Peyer's patch (tissue), 4 donors: ENCODE measurements around the gene LRATD1. TPM values are rescaled to one million over a fixed set of nuclear protein-coding genes. Genes with fewer than 3 reads are reported as not detected.

Source experiments
- DNase-seq, 3 donors: peaks; one replicate each; pipeline ENCODE4 v3.0.0-alpha.2; 2017 to 2019
- H3K27ac ChIP-seq, 4 donors: fragments of 200-600 bp; sonication (generic); one replicate each; pipeline ENCODE4 v1.5.1; 2016 to 2019
- H3K27me3 ChIP-seq, 2 donors: fragments of 200-600 bp; sonication (generic); one replicate each; pipeline ENCODE4 v1.5.1; 2019
- H3K36me3 ChIP-seq, 3 donors: fragments of 200-600 bp; sonication (generic); one replicate each; pipeline ENCODE4 v1.5.1; 2016 to 2019
- H3K4me1 ChIP-seq, 4 donors: fragments of 200-600 bp; sonication (generic); one replicate each; pipeline ENCODE4 v1.5.1; 2016 to 2019
- H3K4me3 ChIP-seq, 4 donors: fragments of 200-600 bp; sonication (generic); 1 replicate in 3 of 4; 2 replicates in 1 of 4; pipeline ENCODE4 v1.5.1; 2016 to 2019; ENCODE audit warnings: mild to moderate bottlenecking in 1 of 4
- H3K9me3 ChIP-seq, 4 donors: fragments of 200-600 bp; sonication (generic); one replicate each; pipeline ENCODE4 v1.5.1; 2016 to 2019; ENCODE audit warnings: mild to moderate bottlenecking in 1 of 4
- CTCF ChIP-seq, 6 experiments: fragments of 450-650 bp in 4 of 6; fragments of 200-600 bp in 2 of 6; sonication (generic) in 1 of 6; IDR thresholded peaks; one replicate each; pipeline ENCODE4 v1.5.1; 2017 to 2019; ENCODE audit warnings: antibody characterized with exemption in 6 of 6, mild to moderate bottlenecking in 3 of 6, moderate library complexity in 1 of 6
- POLR2A ChIP-seq, 2 donors: fragments of 450-650 bp; IDR thresholded peaks; one replicate each; pipeline ENCODE4 v1.5.1; 2017; ENCODE audit warnings: antibody characterized with exemption in 2 of 2, mild to moderate bottlenecking in 2 of 2, moderate library complexity in 2 of 2
- total RNA-seq, 4 donors: library from RNA; depleted of rRNA; stranded (reverse); fragments of >200 nt; gene quantifications; one replicate each; pipeline ENCODE4 v1.1.0, GENCODE V29; 2016

LRATD1 gene, protein sequence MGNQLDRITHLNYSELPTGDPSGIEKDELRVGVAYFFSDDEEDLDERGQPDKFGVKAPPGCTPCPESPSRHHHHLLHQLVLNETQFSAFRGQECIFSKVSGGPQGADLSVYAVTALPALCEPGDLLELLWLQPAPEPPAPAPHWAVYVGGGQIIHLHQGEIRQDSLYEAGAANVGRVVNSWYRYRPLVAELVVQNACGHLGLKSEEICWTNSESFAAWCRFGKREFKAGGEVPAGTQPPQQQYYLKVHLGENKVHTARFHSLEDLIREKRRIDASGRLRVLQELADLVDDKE
- total RNA-seq: 100 to 1,000 TPM in 1 of 4 donors, 10 to 100 TPM in 3; 31.4 to 152 (median 79.7) TPM

DNA sequence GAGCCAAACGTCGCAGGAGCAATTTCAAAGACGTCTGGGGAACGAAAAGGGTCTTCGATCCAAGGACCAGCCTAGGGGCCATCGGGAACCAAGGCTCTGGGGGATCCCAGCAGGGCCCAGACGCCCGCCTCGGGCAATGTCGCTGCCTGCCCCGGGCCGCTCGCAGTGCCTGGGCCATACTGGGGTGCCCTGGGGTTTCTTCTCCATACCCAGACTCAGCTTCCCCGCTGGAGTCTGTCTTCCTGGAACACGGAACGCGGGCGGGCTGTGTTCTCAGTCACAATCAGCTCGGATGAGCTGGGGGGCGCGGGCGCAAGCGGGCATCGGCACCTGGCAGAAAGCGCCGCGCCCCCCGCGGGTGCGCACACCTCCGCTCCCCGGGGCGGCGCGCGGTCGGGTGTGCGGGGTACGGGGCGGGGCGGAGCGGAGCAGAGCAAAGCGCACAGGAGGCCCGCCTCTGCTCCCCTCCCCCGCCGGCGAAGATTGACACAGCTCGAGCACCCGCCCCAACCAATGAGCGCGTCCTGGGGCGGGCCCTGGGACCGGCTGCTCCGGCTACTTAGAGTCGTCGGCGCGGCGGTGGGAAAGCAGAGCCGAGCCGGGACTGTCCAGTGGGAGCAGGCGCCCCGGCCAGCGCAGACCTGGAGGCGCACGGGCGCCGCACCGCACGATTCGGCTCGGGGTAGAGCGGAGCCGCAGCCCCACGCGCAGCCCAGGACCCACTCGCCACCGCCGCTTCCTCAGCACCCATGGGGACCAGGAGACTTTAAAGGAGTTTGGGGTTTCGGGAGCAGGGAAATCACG lies at the start of gene LRATD1:
LRATD1 (plus strand) TSS at position 585 of the 804 bp plus-strand sequence. CDS start 1,263 bp downstream, outside the sequence.
- Histone ChIP-seq H3K4me1 (no peaks in the 10 kb centered on the region), H3K4me3 (peak within 1 kb of the TSS; percentile 24 to 79 (median 54)), H3K27ac (peak within 1 kb of the TSS in 3 of 4 donors; percentile 70 to 93 (median 89)), H3K36me3 (no peaks in the 10 kb centered on the region), H3K27me3 (no peaks in the 10 kb centered on the region), H3K9me3 (no peaks in the 10 kb centered on the region)
- DNase-seq: peak; percentile 23 to 98 (median 94)
- TF ChIP-seq CTCF (IDR thresholded peaks at IDR 0.05): peak in 1 of 6 experiments; percentile 5
- peak; percentile 99 to 100 for TF ChIP-seq POLR2A (IDR thresholded peaks at IDR 0.05)

GRCh38 chr2:14583059-14583458 lies 49.5 kb upstream of the LRATD1 start:
- H3K36me3 ChIP-seq: no peaks in the 10 kb centered on the region
- no peak overlapping the region for H3K27ac ChIP-seq
- DNase-seq: no peak
- no peaks in the 10 kb centered on the region for H3K9me3 ChIP-seq
- no peaks in the 10 kb centered on the region for H3K4me1 ChIP-seq
- H3K4me3 ChIP-seq: no peak overlapping the region
- H3K27me3 ChIP-seq: no peaks in the 10 kb centered on the region
- TF ChIP-seq POLR2A (IDR thresholded peaks at IDR 0.05) (no peak), CTCF (IDR thresholded peaks at IDR 0.05) (no peak)

GRCh38 chr2:14583802-14584201 lies 48.7 kb upstream of the LRATD1 start:
- TF ChIP-seq POLR2A (IDR thresholded peaks at IDR 0.05) (no peak), CTCF (IDR thresholded peaks at IDR 0.05) (no peak)
- no peaks in the 10 kb centered on the region for H3K4me1 ChIP-seq
- no peaks in the 10 kb centered on the region for H3K9me3 ChIP-seq
- DNase-seq: no peak
- no peak overlapping the region for H3K27ac ChIP-seq
- no peak overlapping the region for H3K4me3 ChIP-seq
- H3K27me3 ChIP-seq: no peaks in the 10 kb centered on the region
- no peaks in the 10 kb centered on the region for H3K36me3 ChIP-seq

DNA sequence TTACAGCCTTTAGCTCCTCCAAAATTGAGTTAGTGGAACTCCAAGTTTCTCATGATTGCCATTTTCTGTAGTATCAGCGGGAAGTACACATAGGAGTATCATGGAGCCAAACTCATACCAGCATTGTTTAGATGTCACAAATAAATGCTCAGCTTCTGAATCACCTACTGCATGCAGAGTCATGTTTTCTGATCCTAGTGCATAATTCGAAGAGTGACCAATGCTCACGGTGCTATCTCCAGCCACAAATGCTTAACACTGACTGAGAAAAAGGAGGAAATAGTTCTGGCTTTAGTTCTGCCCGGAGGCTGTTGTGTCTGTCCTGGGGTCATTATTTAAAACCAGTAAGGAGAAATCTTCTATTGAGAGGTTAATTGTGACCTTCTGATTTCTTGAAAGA lies 45.4 kb upstream of the LRATD1 start:
- Histone ChIP-seq H3K4me1 (no peaks in the 10 kb centered on the region), H3K27ac (no peak overlapping the region), H3K4me3 (no peak overlapping the region), H3K36me3 (no peaks in the 10 kb centered on the region), H3K9me3 (no peaks in the 10 kb centered on the region), H3K27me3 (no peaks in the 10 kb centered on the region)
- DNase-seq: no peak
- TF ChIP-seq POLR2A (IDR thresholded peaks at IDR 0.05) (no peak), CTCF (IDR thresholded peaks at IDR 0.05) (no peak)

- H3K4me3 ChIP-seq: no peak overlapping the region
- H3K27me3 ChIP-seq: no peaks in the 10 kb centered on the region
- H3K27ac ChIP-seq: no peak overlapping the region
- peak in 2 of 3 donors; percentile 53 to 59 for DNase-seq
- H3K4me1 ChIP-seq: no peaks in the 10 kb centered on the region
- TF ChIP-seq CTCF (IDR thresholded peaks at IDR 0.05) (no peak), POLR2A (IDR thresholded peaks at IDR 0.05) (no peak)
- no peaks in the 10 kb centered on the region for H3K9me3 ChIP-seq
- no peaks in the 10 kb centered on the region for H3K36me3 ChIP-seq
Measured at GRCh38 chr2:14601156-14601770, 31.3 kb upstream of the LRATD1 start.
